HG02884 (cell line): Measurements from ENCODE around the gene HDC.

Source experiments
- ATAC-seq: cut with Tn5 transposase; IDR thresholded peaks from one replicate; pipeline ENCODE4 v1.9.1; 2021; ENCODE audit warnings: mild to moderate bottlenecking, moderate library complexity; ENCODE audit not compliant: unreplicated experiment

Gene HDC

GRCh38 chr15:50265620-50266019 lies at the start of gene HDC:
TSS of gene HDC (minus strand) at chr15:50265726. CDS start at chr15:50265623, 103 bp downstream.
- no peak for ATAC-seq

- ATAC-seq: no peak
Observed at GRCh38 chr15:50312636-50313035, 47.1 kb upstream of the HDC start.

GRCh38 chr15:50307799-50308198 lies 42.3 kb upstream of the HDC start:
- no peak for ATAC-seq

- no peak for ATAC-seq
Observed at GRCh38 chr15:50304836-50305235, 39.3 kb upstream of the HDC start.

GRCh38 chr15:50302581-50302980 lies 37.1 kb upstream of the HDC start:
- peak; percentile 66 for ATAC-seq

GRCh38 chr15:50298340-50298739 lies 32.8 kb upstream of the HDC start:
- no peak for ATAC-seq

- ATAC-seq: no peak
Observed at GRCh38 chr15:50295966-50296365, 30.4 kb upstream of the HDC start.

GRCh38 chr15:50289749-50290148 lies 24.2 kb upstream of the HDC start:
- no peak for ATAC-seq

GRCh38 chr15:50287324-50288116 lies 22.0 kb upstream of the HDC start:
- ATAC-seq: no peak

- no peak for ATAC-seq
Observed at GRCh38 chr15:50281427-50281826, 15.9 kb upstream of the HDC start.

- no peak for ATAC-seq
Observed at GRCh38 chr15:50280271-50280670, 14.7 kb upstream of the HDC start.

- no peak for ATAC-seq
Observed at GRCh38 chr15:50278496-50278895, 13.0 kb upstream of the HDC start.

GRCh38 chr15:50277370-50277769 lies 11.8 kb upstream of the HDC start:
- no peak for ATAC-seq

GRCh38 chr15:50275908-50276307 lies 10.4 kb upstream of the HDC start:
- ATAC-seq: no peak

GRCh38 chr15:50275091-50275490 lies 9.6 kb upstream of the HDC start:
- ATAC-seq: no peak

GRCh38 chr15:50267577-50267976 lies 2.1 kb upstream of the HDC start:
- no peak for ATAC-seq

- no peak for ATAC-seq
Observed at GRCh38 chr15:50262533-50262932, 3.0 kb downstream of the HDC start.

- ATAC-seq: no peak
Observed at GRCh38 chr15:50261981-50262380, 3.5 kb downstream of the HDC start.

- peak; percentile 49 for ATAC-seq
Observed at GRCh38 chr15:50260969-50261496, 4.5 kb downstream of the HDC start.

- ATAC-seq: no peak
Observed at GRCh38 chr15:50259276-50259675, 6.2 kb downstream of the HDC start.

GRCh38 chr15:50257924-50258323 lies 7.6 kb downstream of the HDC start:
- no peak for ATAC-seq

- no peak for ATAC-seq
Observed at GRCh38 chr15:50257332-50257731, 8.2 kb downstream of the HDC start.
